Mesothelial cell of epicardium (in vitro differentiated cells): ENCODE results near the gene PCDHGA2. TPM values are rescaled to one million over a fixed set of nuclear protein-coding genes. Genes with fewer than 3 reads are reported as not detected.

Experiments used
- DNase-seq, 2 experiments: peaks; one replicate each; pipeline ENCODE4 v3.0.0; 2021; ENCODE audit warnings: low spot score in 2 of 2; ENCODE audit not compliant: unreplicated experiment in 2 of 2
- H3K27ac Mint-ChIP-seq: 2 replicates; pipeline ENCODE4 v1.8.0; 2021; ENCODE audit warnings: mixed read lengths
- H3K27me3 Mint-ChIP-seq: 2 replicates; pipeline ENCODE4 v1.8.0; 2021; ENCODE audit warnings: low read depth, mixed read lengths
- H3K36me3 Mint-ChIP-seq: 2 replicates; pipeline ENCODE4 v1.8.0; 2021; ENCODE audit warnings: mixed read lengths
- H3K4me1 Mint-ChIP-seq: 2 replicates; pipeline ENCODE4 v1.8.0; 2021; ENCODE audit warnings: mixed read lengths
- H3K4me3 Mint-ChIP-seq: 2 replicates; pipeline ENCODE4 v1.8.0; 2021; ENCODE audit warnings: mild to moderate bottlenecking, moderate library complexity, mixed read lengths
- H3K9me3 Mint-ChIP-seq: 2 replicates; pipeline ENCODE4 v1.8.0; 2021; ENCODE audit warnings: mixed read lengths
- CTCF ChIP-seq: fragments of 200-600 bp; sonication (generic); IDR thresholded peaks from one replicate; pipeline ENCODE4 v1.5.0; 2021; ENCODE audit warnings: antibody characterized with exemption; ENCODE audit not compliant: unreplicated experiment
- total RNA-seq: library from RNA; stranded (reverse); gene quantifications from 3 replicates; pipeline ENCODE4 v1.2.1, GENCODE V29; 2021

Gene PCDHGA2
- total RNA-seq, 1 donor from 2014 or later, result 0.11 TPM

GRCh38 chr5:141319202-141319601 is 19.4 kb upstream of the PCDHGA2 start:
- Mint-ChIP-seq H3K27ac (peak overlapping the region; percentile 100), H3K36me3 (peaks cover 58% of the 10 kb centered on the region)
- TF ChIP-seq CTCF, result no peak

GRCh38 chr5:141319699-141320098 is 18.9 kb upstream of the PCDHGA2 start:
- Mint-ChIP-seq H3K27me3 (no peaks in the 10 kb centered on the region), H3K27ac (peak overlapping the region; percentile 100), H3K4me3 (peak overlapping the region; percentile 99), H3K9me3 (peaks cover 58% of the 10 kb centered on the region), H3K4me1 (peaks cover 6% of the 10 kb centered on the region), H3K36me3 (peaks cover 53% of the 10 kb centered on the region)
- TF ChIP-seq CTCF, result no peak
- DNase-seq, result no peak

More at GRCh38 chr5:141319202-141319601, 19.4 kb upstream of the PCDHGA2 start:
- DNase-seq, result no peak
- Mint-ChIP-seq H3K9me3 (peaks cover 60% of the 10 kb centered on the region), H3K27me3 (no peaks in the 10 kb centered on the region), H3K4me1 (peaks cover 6% of the 10 kb centered on the region), H3K4me3 (peak overlapping the region; percentile 99)

GRCh38 chr5:141320225-141321169 is 18.1 kb upstream of the PCDHGA2 start, which contains the start of gene TAF7:
Gene TAF7, minus strand, starts transcription at chr5:141320784. Its CDS starts 740 bp downstream, at chr5:141320044.
- Mint-ChIP-seq H3K4me1 (peaks cover 6% of the 10 kb centered on the region), H3K9me3 (peaks cover 54% of the 10 kb centered on the region), H3K27me3 (no peaks in the 10 kb centered on the region), H3K4me3 (peak within 1 kb of the TSS; percentile 99), H3K27ac (peak within 1 kb of the TSS; percentile 100), H3K36me3 (peaks cover 45% of the 10 kb centered on the region)
- TF ChIP-seq CTCF, result peak; percentile 92
- peak; percentile 86 to 93 for DNase-seq

- DNase-seq, result no peak
- Mint-ChIP-seq H3K36me3 (peaks cover 36% of the 10 kb centered on the region), H3K4me3 (peak overlapping the region; percentile 20), H3K27me3 (no peaks in the 10 kb centered on the region), H3K9me3 (peaks cover 63% of the 10 kb centered on the region), H3K4me1 (peaks cover 6% of the 10 kb centered on the region), H3K27ac (no peak overlapping the region)
- no peak for TF ChIP-seq CTCF
Measured at GRCh38 chr5:141322261-141322660, 16.3 kb upstream of the PCDHGA2 start.

GRCh38 chr5:141326088-141326854 is 12.3 kb upstream of the PCDHGA2 start:
- Mint-ChIP-seq H3K4me3 (peak overlapping the region; percentile 58), H3K36me3 (peaks cover 9% of the 10 kb centered on the region), H3K27ac (peak overlapping the region; percentile 48), H3K4me1 (no peaks in the 10 kb centered on the region), H3K27me3 (no peaks in the 10 kb centered on the region), H3K9me3 (peaks cover 60% of the 10 kb centered on the region)
- TF ChIP-seq CTCF, result no peak
- DNase-seq, result no peak
